HG02943 (cell line): ENCODE results near the gene WDSUB1.

Source experiments
- ATAC-seq: cut with Tn5 transposase; IDR thresholded peaks from one replicate; pipeline ENCODE4 v1.9.1; 2021; ENCODE audit warnings: mild to moderate bottlenecking, low read depth, moderate library complexity; ENCODE audit not compliant: unreplicated experiment

WDSUB1 gene, protein sequence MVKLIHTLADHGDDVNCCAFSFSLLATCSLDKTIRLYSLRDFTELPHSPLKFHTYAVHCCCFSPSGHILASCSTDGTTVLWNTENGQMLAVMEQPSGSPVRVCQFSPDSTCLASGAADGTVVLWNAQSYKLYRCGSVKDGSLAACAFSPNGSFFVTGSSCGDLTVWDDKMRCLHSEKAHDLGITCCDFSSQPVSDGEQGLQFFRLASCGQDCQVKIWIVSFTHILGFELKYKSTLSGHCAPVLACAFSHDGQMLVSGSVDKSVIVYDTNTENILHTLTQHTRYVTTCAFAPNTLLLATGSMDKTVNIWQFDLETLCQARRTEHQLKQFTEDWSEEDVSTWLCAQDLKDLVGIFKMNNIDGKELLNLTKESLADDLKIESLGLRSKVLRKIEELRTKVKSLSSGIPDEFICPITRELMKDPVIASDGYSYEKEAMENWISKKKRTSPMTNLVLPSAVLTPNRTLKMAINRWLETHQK

DNA sequence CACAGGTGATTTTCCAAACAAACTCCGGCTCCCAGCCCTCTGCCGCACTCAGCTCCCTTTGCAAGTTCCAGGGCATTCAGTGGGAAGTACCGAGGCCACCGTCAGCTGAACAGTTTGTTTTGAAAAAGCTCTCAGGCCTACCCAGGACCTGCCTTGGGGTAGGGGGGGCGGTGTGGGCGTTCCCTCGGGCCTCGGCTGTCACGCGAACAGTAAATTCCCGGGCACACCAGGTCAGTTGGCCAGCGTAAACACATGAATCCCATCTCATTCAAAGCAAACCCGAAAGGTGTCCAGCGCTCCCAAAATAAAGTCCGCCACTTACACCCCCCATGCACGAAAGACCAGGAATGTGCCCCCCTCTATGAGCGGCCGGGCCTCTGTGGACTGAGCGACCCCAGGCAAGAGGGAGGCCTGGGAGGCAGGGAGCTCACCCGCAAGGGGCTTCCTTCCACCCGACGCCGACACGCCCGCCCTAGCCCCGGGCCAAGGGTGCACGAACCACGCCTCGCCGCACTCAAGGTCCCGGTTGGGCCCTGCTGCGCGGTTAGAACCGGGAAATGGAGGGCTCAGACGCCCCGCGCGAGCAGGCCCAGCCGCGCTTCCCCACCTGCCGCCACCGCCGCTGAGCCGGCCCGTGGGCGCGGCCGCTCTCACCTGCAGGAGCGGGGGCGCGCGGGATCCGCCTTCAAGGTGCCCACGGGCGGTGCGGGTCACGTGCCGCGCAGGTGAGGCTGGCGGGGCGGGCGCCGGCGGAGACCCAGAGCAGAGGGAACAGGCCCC, at the start of gene WDSUB1:
Gene WDSUB1 (minus strand): TSS at position 775 of the 780 bp plus-strand sequence. CDS start 3,634 bp downstream, outside the sequence.
- ATAC-seq: peak; percentile 27

DNA sequence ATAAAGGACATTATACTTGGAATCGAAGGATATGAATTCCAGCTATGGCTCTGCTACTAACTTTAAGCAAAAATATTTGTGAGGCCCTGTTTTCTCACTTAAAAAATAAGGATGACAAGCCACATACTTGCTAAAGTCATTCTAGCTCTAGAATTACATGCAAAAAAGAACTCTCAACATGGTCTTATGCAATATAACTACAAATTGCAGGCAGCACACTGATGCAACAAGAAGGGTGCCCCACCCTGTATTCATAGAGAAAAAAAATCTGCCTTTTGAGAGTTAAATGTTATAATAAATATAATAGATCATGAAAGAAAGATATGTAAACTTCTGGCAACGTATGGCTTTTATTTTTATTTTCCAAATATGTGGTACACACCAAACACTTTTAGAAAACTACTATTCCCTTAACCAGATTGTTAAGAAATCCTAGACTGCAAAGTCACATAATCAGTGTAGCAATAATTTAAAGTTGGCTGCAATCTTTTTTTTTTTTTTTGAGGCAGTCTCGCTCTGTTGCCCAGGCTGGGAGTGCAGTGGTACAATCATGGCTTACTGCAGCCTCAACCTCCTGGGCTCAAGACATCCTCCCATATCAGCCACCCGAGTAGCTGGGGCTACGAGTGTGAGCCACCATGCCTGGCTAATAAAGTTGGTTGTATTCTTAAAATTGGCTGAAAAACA, 40.2 kb upstream of the WDSUB1 start:
- ATAC-seq: no peak

DNA sequence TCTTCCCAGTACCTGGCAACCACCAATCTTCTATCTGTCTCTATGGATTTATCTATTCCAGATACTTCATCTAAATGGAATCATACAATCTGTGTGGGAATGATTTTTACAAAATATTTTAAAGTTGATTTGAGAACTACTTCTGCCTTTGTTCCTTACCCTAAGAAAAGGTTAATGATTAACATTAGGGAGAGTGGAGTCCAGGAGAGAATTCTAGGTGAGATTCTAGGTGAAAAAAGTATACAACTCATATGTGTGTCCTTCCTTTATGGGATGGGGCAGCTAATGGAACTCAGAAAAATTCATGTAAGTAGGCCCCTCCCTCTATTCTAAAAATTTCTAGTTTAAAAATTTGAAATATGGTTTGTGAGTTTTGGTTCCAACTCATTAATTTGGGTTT, 35.9 kb upstream of the WDSUB1 start:
- no peak for ATAC-seq

DNA sequence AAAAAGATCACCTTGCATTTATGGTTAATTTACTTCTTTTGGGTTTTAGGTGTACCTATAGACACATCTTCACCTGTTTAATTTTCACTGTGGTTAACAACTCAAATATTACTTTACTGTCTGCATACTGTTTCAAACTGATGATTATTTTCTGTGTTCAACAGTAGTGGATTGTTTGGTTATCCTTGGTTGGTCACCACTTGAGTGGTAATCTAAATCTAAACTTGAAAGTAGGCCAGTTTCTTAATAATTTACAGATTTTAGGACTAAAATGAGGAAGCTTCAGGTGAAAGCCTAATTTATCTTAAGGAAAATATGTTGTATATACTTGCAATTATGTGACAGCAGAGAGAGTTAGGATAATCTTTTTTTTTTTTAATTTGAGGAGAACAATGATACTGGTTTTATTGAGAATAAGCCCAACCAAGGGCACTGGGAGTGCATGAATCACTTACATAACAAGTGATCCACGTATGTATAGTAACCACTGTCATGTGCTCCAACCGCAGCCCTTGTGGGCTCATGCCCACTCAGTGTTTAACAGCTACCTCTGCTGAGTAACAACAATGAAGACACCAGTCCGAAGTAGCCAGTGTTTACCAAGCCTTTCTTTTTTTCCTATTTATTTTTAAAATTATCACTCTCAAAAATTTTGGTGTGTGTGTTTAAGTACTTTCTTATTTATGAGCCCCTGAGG, 31.0 kb upstream of the WDSUB1 start:
- no peak for ATAC-seq

DNA sequence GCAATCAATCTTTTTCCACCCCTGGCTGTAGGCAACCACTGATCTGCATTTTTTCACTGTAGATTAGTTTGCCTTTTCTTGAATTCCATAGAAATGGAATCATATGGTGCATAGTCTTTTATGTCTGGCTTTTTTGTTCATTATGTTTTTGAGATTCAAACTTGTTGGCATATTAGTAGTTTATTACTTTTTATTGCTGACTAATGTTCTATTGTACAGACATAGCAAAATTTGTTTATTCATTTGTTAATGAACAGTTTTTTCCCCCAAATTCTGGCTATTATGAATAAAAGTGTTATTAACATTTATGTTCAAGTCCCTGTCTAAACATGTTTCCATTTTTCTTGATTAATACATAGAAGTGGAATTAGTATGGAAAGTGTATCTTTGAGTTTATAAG, 21.4 kb upstream of the WDSUB1 start:
- no peak for ATAC-seq

DNA sequence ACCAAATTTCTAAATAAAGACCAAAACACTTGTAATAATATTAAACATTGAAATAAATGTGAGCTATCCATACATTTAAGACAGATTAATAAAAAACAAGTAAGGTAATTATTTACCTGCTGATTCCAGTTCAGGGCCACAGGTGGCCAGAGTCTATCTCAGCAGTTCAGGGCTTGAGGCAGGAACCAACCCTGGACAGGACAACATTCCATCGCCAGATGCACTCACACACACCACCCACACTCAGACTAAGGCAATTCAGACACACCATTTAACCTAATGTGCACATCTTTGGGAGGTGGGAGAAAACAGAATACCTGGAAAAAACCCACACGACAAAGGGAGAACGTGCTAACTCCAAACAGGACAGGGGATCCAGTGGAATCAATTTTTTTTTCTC, 14.1 kb upstream of the WDSUB1 start:
- no peak for ATAC-seq

DNA sequence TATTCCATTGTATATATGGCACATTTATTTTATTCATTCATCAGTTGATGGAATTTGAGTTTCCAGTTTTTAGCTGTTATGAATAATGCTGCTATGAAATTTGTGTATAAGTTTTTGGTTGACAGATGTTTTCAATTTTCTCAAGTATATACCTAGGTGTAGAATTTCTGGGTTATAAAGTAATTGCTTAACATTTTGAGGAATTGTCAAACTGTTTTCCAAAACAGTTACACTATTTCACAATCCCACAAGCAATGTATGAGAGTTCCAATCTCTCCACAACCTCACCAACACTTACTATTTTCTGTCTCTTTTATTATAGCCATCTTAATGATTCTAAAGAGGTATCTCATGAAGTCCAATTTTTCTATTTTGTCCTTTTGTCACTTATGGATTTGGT, 12.5 kb upstream of the WDSUB1 start:
- ATAC-seq: no peak

DNA sequence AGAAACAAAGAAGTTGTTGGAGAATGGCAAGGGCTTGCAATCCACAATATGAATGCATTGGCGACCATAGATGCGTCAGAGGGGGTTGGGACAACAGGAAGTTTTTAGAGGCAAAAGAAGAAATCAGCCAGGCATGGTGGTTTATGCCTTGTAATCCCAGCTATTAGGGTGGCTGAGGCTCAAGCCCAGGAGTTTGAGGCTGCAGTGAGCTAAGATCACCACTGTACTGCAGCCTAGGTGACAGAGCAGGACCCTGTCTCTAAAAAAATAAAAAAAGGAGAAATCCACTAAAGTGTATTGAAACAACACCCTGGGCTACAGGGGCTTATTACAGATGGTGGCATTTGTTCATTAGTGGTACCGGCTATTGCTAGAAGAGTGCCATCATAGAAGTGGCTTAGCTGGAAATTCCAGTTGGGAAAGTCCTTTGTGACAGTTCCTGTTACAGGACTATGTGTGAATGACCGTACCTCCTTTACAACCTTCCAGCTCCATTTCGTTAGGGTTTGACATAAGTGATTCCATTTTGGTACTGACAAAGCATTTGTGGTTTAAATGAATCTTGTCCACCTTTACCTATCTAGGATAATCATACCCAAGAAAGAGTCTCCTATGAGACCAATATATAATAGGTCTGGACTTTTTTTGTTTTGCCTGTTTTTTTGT, 10.7 kb upstream of the WDSUB1 start:
- ATAC-seq: no peak

DNA sequence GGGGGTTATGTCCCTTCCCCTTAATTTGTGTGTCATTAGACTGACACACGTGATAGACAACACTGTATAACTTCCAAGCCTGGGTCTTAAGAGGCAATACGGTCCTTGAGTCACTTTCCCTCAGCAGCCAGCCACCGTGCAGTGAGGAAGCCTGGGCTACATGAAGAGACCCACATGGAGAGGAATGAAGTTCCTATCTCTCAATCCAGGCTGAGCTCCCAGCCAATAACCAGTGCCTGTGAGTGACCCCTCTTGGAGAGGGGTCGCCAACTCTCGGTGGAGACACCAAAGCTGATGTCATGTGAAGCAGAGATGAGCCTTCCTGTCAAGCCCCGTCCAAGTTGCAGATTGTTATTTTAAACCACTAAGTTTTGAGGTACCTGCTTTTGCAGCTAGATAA, 5.7 kb upstream of the WDSUB1 start:
- no peak for ATAC-seq

DNA sequence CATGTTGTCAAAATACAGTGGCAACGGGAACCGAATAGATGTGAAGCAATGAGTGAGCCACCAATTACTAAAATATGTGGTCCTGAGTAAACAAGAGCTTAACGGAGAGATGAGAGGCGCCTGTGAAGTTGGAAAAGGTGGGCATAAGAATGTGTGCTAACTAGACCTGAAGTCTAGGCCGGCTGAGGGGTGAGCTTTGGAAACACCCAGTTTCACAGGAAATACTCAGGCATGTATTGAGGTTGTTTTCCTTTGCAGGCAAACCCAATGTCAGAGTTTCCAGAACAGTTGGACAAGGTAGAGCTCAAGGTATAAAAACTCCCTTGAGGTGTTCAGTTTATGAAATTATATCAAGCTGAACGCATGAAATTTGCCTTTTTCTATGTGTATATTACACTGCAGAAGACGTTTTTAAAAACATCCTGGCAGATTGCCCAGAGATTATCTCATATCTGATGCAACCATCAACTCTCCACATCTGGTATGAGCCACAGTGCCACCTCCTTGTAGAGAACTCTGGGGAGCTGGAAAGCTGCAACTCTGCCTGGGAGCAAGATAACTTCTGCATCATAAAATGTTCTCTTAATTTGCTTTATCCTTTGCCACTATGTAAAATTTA, 3.9 kb upstream of the WDSUB1 start:
- no peak for ATAC-seq

DNA sequence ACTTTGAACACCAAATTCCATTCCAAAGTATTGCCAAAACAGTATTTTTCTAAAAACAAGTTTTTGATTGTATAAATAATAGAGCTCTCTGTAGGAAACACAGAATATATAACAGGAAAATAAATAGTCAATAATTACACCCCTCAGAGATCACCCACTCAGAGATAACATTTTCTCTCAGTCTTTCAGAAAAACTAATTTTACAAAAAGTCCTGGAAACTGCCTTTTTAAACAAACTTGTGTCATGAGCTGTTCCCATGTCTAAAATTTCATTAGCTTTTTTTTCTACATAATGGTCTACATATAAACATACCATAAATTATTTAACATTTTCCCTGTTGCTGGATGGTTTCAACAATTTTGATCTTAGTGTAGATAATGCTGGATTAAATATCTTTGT, 1.2 kb upstream of the WDSUB1 start:
- ATAC-seq: no peak

DNA sequence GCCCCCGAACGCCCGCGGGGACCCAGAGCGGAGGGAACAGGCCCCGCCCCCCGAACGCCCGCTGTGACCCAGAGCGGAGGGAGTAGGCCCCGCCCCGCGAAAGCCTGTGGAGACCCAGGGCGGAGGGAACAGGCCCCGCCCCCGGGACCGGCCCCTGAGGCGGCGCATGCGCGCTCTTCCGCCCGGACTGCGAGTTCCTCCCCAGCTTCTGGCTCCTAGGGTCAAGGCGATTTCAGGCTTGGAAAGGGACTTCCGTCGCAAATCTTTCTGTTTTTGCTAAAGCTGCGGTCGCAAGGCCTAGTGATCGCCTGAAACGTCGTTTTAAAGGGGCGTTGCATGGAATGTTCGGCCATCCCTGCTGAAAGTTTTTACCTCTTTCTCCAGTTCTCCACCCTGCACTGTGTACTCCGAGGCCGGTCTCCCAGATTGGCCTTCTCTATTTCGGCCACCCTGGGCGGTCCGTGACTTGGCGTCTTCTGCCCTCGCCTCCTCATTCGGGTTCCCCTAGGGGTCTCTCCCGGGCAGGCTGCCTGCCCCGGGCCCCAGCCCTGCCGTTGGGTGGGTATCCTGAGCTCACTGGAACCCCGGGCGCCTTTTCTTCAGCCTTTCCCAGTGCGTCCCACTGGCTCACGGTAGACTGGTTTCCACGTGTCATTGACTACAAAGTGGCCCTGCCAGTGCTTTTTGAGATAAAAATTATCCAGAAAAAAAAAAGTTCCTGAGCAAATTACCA, 372 bp upstream of the WDSUB1 start:
- peak; percentile 89 for ATAC-seq

DNA sequence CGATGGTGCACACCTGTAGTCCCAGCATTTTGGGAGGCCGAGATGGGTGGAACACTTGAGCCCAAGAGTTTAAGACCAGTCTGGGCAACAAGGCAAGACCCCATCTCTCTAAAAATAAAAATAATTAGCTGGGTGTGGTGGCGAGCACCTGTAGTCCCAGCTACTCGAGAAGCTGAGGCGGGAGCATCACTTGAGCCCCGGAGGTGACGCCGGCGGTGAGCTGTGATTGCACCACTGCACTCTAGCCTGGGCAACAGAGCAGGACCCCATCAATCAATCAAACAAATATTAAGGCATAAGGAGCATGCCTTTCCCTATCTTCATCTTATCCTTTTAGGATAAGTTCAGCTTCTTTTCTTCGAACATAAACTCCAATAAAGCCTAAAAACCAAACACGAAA, 1.1 kb downstream of the WDSUB1 start:
- no peak for ATAC-seq

DNA sequence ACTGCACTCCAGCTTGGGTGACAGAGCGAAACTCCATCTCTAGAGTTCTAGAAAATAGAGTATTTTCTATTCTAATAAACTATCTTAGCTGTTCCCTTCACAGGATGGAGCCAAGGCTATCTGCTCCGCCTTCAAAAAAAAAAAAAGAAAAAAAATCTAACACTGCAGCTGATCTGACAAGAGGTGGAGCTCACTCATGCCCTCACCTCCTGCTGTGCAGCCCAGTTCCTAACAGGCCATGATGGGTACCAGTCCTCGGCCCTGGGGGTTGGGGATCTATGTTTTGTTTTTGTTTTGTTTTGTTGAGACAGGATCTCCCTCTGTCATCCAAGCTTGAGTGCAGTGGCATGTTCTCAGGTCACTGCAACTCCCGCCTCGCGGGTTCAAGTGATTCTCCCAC, 3.0 kb downstream of the WDSUB1 start:
- no peak for ATAC-seq

DNA sequence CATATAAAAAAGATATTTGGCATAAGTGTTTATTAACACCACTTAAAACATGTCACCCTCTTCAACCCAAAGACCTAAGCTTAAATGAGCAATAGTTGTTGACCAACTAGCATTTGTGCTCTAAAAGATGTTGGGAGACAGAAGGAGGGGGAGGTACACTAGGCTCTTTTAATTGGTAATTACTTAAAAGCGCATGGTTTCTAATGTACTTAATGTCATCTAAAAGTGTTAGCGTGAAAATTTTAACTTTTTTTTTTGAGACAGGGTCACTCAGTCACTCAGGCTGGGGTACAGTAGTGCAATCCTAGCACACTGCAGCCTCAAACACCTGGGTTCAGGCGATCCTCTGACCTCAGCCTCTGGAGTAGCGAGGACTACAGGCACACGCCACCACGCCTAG, 5.5 kb downstream of the WDSUB1 start:
- ATAC-seq: no peak

DNA sequence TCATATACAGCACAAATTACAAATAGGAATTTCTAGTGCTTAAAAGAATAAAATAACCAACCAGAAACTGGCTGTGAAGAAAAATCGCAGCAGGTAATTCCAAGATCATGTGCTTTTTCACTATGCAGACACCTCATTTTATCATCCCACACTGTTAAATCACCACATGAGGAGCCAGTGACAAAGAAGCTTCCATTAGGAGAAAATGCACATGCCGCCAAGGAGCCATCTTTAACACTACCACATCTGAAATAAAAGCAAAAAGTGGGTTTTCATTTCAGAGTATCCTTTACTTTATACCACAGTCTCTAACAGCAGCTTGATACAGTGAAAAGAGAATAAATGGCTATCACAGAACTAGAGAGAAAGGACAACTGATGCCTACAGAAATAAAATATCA, 6.8 kb downstream of the WDSUB1 start:
- ATAC-seq: no peak

DNA sequence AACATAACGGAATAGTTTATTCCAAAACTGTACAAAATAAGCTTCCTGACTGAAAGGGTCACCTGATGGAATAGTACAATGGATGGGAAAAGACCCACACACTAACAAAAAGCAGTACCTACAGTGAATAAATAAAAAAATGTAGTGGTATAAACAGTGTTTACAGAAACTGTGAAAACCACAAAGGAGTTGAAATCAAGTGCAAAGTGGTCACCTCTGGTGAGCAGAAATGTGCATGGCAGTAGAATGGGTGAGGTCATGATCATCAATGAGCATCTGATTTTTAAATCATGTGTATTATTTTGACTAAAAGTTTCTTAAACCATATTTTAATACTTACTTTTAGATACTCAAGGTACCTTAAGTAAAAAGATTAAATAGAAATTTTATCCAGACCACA, 11.4 kb downstream of the WDSUB1 start:
- ATAC-seq: no peak

DNA sequence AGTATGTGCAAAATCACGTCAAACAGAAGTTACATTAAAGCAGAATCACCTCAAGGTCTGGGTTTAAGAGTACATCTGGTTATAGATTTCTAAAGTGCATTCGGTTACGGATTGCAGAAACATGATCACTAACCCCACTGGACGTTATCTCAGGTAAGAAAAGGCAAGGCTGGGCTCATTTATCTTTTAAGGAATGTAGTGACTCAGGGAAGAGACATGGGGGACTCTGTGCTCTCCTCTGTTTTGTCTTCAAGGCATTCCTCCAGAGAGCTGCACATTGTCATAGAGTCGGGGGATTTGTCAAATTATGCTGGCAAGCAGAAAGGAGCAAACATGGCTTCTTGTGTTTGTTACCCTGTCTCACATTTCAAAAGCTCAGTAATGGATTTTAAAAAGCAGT, 14.3 kb downstream of the WDSUB1 start:
- ATAC-seq: no peak
